Measurements from ENCODE around the gene MDM2.

MDM2 gene

GRCh38 chr12:68883151-68883550 is 75.2 kb downstream of the MDM2 start:
- DNase-seq = no peak

- no peak for DNase-seq
Observed at GRCh38 chr12:68884251-68884650, 76.3 kb downstream of the MDM2 start.

- no peak for DNase-seq
Observed at GRCh38 chr12:68885381-68885780, 77.4 kb downstream of the MDM2 start.

GRCh38 chr12:68886636-68887572 is 78.9 kb downstream of the MDM2 start:
- no peak for DNase-seq

- DNase-seq = no peak
Observed at GRCh38 chr12:68887641-68888040, 79.7 kb downstream of the MDM2 start.

GRCh38 chr12:68888243-68888642 is 80.3 kb downstream of the MDM2 start:
- DNase-seq = no peak

GRCh38 chr12:68890701-68891113 is 82.7 kb downstream of the MDM2 start:
- no peak for DNase-seq

GRCh38 chr12:68891141-68891540 is 83.2 kb downstream of the MDM2 start:
- DNase-seq = no peak

GRCh38 chr12:68893201-68893600 is 85.2 kb downstream of the MDM2 start:
- no peak for DNase-seq

- DNase-seq = no peak
Observed at GRCh38 chr12:68893741-68894140, 85.8 kb downstream of the MDM2 start.

GRCh38 chr12:68894276-68894855 is 86.4 kb downstream of the MDM2 start:
- DNase-seq = no peak

GRCh38 chr12:68896881-68897540 is 89.0 kb downstream of the MDM2 start:
- DNase-seq = no peak

- DNase-seq = no peak
Observed at GRCh38 chr12:68899251-68899771, 91.3 kb downstream of the MDM2 start.

GRCh38 chr12:68900241-68900640 is 92.3 kb downstream of the MDM2 start:
- no peak for DNase-seq

All from NCI-H1105 treated with DMSO at 0.1 percent for 48 hours (cell line).